HEK293 (cell line): Measurements from ENCODE around the gene PRAC1.

Experiments used
- CTCF ChIP-seq: fragments of 450-650 bp; formaldehyde crosslinking; IDR thresholded peaks from 2 replicates; pipeline ENCODE4 v1.5.1; 2016; ENCODE audit warnings: missing biosample characterization, missing genetic modification characterization
- KLF1 ChIP-seq: fragments of 450-650 bp; formaldehyde crosslinking; IDR thresholded peaks from 2 replicates; pipeline ENCODE4 v1.5.1; 2016; ENCODE audit warnings: missing biosample characterization, missing genetic modification characterization
- PBX3 ChIP-seq: sonication (generic); formaldehyde crosslinking; IDR thresholded peaks from 2 replicates; pipeline ENCODE4 v1.8.1; 2022; ENCODE audit warnings: mild to moderate bottlenecking, moderate library complexity, missing genetic modification reagents
- PRDM1 ChIP-seq: fragments of 450-650 bp; formaldehyde crosslinking; IDR thresholded peaks from 2 replicates; pipeline ENCODE4; 2016; ENCODE audit warnings: missing biosample characterization, missing genetic modification characterization
- TCF7L2 ChIP-seq: IDR thresholded peaks from 2 replicates; pipeline ENCODE4 v1.6.1; 2011; ENCODE audit warnings: low read depth, mild to moderate bottlenecking, inconsistent platforms, low read length, moderate library complexity, borderline replicate concordance
- TRIM28 ChIP-seq: IDR thresholded peaks from 2 replicates; pipeline ENCODE4 v1.6.1; 2011; ENCODE audit warnings: low read length, control low read depth, borderline replicate concordance
- ZNF335 ChIP-seq: fragments of 450-650 bp; formaldehyde crosslinking; conservative IDR thresholded peaks from 2 replicates; pipeline ENCODE4 v1.5.1; 2016; ENCODE audit warnings: missing biosample characterization, missing genetic modification characterization

- TF ChIP-seq ZNF335 (tag by site-specific recombination) (no peak), PBX3 (no peak), CTCF (tag by site-specific recombination) (no peak), TRIM28 (no peak), PRDM1 (tag by site-specific recombination) (no peak), KLF1 (no peak), TCF7L2 (no peak)
Measured at GRCh38 chr17:48767263-48767774, 45.0 kb upstream of the PRAC1 start.
